Osteoblast (primary cell): ENCODE measurements around the gene CRB1. TPM values are rescaled to one million over a fixed set of nuclear protein-coding genes. Genes with fewer than 3 reads are reported as not detected.

Experiments
- DNase-seq: peaks from one replicate; pipeline ENCODE4 v3.0.0; 2011; ENCODE audit warnings: low spot score, mixed read lengths; ENCODE audit not compliant: insufficient read length; ENCODE audit errors: missing footprints
- H2AFZ ChIP-seq: 2 replicates; pipeline ENCODE4 v1.6.0; 2011; ENCODE audit warnings: mild to moderate bottlenecking, low read length
- H3K27ac ChIP-seq: 2 replicates; pipeline ENCODE4 v1.5.1; 2011; ENCODE audit warnings: mild to moderate bottlenecking, low read depth, low read length, moderate library complexity
- H3K27me3 ChIP-seq: 2 replicates; pipeline ENCODE4 v1.6.0; 2012; ENCODE audit warnings: mild to moderate bottlenecking, control low read depth, inconsistent platforms, low read length, moderate library complexity; ENCODE audit not compliant: insufficient read depth
- H3K36me3 ChIP-seq: 2 replicates; pipeline ENCODE4 v1.5.1; 2011; ENCODE audit warnings: mild to moderate bottlenecking, low read length, control low read depth, moderate library complexity; ENCODE audit not compliant: insufficient read depth
- H3K4me1 ChIP-seq: 2 replicates; pipeline ENCODE4 v1.5.1; 2011; ENCODE audit warnings: mild to moderate bottlenecking, low read length, control low read depth, moderate library complexity; ENCODE audit not compliant: insufficient read depth
- H3K4me2 ChIP-seq: 2 replicates; pipeline ENCODE4 v1.6.0; 2011; ENCODE audit warnings: mild to moderate bottlenecking, low read length; ENCODE audit not compliant: insufficient read depth
- H3K4me3 ChIP-seq: fragments of 200-600 bp; sonication (generic); 3 replicates; pipeline ENCODE4 v1.5.1; 2012; ENCODE audit warnings: mild to moderate bottlenecking, low read length, inconsistent platforms; ENCODE audit not compliant: insufficient read depth
- H3K79me2 ChIP-seq: 2 replicates; pipeline ENCODE4 v1.6.0; 2012; ENCODE audit warnings: mild to moderate bottlenecking, low read length, control low read depth, inconsistent platforms; ENCODE audit not compliant: insufficient read depth
- H3K9me3 ChIP-seq: 2 replicates; pipeline ENCODE4 v1.5.1; 2011; ENCODE audit warnings: low read depth, low read length, control low read depth
- H4K20me1 ChIP-seq: 2 replicates; pipeline ENCODE4 v1.6.0; 2012; ENCODE audit warnings: mild to moderate bottlenecking, low read length, control low read depth; ENCODE audit not compliant: insufficient read depth
- total RNA-seq: library from RNA; depleted of rRNA; stranded (reverse); fragments of >200 nt; gene quantifications from 2 replicates; pipeline ENCODE4 v1.2.3, GENCODE V29; 2012
- TF ChIP-seq, protein P1 (sequence below): IDR thresholded peaks from 2 replicates; pipeline ENCODE4 v1.5.1; 2011; ENCODE audit warnings: mild to moderate bottlenecking, low read depth, low read length, moderate library complexity; ENCODE audit errors: extremely low read depth

The CRB1 gene
- total RNA-seq, 1 donor = not detected

GRCh38 chr1:197286634-197287033, 18.6 kb downstream of the CRB1 start:
- Histone ChIP-seq H3K4me1 (no peaks in the 10 kb centered on the region), H3K4me3 (no peak overlapping the region), H3K36me3 (no peaks in the 10 kb centered on the region), H2AFZ (no peak overlapping the region), H3K9me3 (no peaks in the 10 kb centered on the region), H4K20me1 (no peaks in the 10 kb centered on the region), H3K4me2 (no peak overlapping the region), H3K27me3 (no peaks in the 10 kb centered on the region), H3K27ac (no peak overlapping the region), H3K79me2 (no peaks in the 10 kb centered on the region)
- TF ChIP-seq, protein P1, sequence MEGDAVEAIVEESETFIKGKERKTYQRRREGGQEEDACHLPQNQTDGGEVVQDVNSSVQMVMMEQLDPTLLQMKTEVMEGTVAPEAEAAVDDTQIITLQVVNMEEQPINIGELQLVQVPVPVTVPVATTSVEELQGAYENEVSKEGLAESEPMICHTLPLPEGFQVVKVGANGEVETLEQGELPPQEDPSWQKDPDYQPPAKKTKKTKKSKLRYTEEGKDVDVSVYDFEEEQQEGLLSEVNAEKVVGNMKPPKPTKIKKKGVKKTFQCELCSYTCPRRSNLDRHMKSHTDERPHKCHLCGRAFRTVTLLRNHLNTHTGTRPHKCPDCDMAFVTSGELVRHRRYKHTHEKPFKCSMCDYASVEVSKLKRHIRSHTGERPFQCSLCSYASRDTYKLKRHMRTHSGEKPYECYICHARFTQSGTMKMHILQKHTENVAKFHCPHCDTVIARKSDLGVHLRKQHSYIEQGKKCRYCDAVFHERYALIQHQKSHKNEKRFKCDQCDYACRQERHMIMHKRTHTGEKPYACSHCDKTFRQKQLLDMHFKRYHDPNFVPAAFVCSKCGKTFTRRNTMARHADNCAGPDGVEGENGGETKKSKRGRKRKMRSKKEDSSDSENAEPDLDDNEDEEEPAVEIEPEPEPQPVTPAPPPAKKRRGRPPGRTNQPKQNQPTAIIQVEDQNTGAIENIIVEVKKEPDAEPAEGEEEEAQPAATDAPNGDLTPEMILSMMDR = no peak
- DNase-seq = no peak

GRCh38 chr1:197287863-197288262, 19.8 kb downstream of the CRB1 start:
- Histone ChIP-seq H3K27me3 (no peaks in the 10 kb centered on the region), H3K9me3 (no peaks in the 10 kb centered on the region), H3K36me3 (no peaks in the 10 kb centered on the region), H3K79me2 (no peaks in the 10 kb centered on the region), H4K20me1 (no peaks in the 10 kb centered on the region), H3K4me1 (no peaks in the 10 kb centered on the region), H3K4me2 (no peak overlapping the region), H3K4me3 (no peak overlapping the region), H3K27ac (no peak overlapping the region), H2AFZ (no peak overlapping the region)
- TF ChIP-seq, protein P1 = no peak
- no peak for DNase-seq

DNA sequence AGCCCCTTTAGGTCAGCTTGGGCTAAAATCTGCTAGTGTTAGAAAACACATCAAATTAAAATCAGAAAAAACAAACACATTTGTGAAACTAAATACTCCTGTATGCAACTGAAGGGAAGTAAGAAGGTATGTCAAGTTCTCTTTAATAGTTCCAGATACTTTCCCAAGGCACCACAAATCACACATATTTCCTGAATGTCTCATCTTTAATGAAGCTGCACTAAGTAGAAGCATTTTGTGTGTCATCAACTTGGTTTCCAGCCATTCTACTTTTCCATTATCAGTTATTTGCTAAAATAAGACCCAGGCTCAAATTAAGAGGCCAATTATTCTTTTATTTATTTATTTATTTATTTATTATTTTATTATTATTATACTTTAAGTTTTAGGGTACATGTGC, 34.7 kb downstream of the CRB1 start:
- Histone ChIP-seq H3K79me2 (no peaks in the 10 kb centered on the region), H2AFZ (no peak overlapping the region), H3K27ac (no peak overlapping the region), H3K9me3 (no peaks in the 10 kb centered on the region), H3K36me3 (no peaks in the 10 kb centered on the region), H3K27me3 (no peaks in the 10 kb centered on the region), H4K20me1 (no peaks in the 10 kb centered on the region), H3K4me2 (no peak overlapping the region), H3K4me1 (peaks cover 4% of the 10 kb centered on the region), H3K4me3 (no peak overlapping the region)
- TF ChIP-seq, protein P1 = no peak
- DNase-seq = peak; percentile 49

GRCh38 chr1:197303463-197303862, 35.4 kb downstream of the CRB1 start:
- Histone ChIP-seq H3K4me1 (peaks cover 4% of the 10 kb centered on the region), H3K9me3 (no peaks in the 10 kb centered on the region), H3K79me2 (no peaks in the 10 kb centered on the region), H3K4me3 (no peak overlapping the region), H2AFZ (no peak overlapping the region), H3K36me3 (no peaks in the 10 kb centered on the region), H3K27me3 (no peaks in the 10 kb centered on the region), H3K27ac (no peak overlapping the region), H4K20me1 (no peaks in the 10 kb centered on the region), H3K4me2 (no peak overlapping the region)
- no peak for DNase-seq
- TF ChIP-seq, protein P1 = no peak
